Right ventricle myocardium inferior (tissue), 1 donor: Measurements from ENCODE around the gene UNC13A. TPM values are rescaled to one million over a fixed set of nuclear protein-coding genes. Genes with fewer than 3 reads are reported as not detected.
"Not testable (repeated sequence)": the region's sequence is repeated elsewhere in the genome, so short reads cannot be mapped to it uniquely, and the experiment has no call there.

Experiments
- ATAC-seq: fragments of 200-7000 bp; cut with Tn5 transposase; one replicate; pipeline ENCODE4 v1.9.1; 2020; ENCODE audit warnings: mild to moderate bottlenecking, moderate library complexity
- DNase-seq: peaks from one replicate; pipeline ENCODE4 v3.0.0; 2021; ENCODE audit errors: missing footprints
- intact Hi-C: fragments of 100-400 bp; cut with DNase I; formaldehyde crosslinking; loops from one replicate; pipeline ENCODE4 v1.11.0; 2022
- total RNA-seq: library from RNA; stranded (reverse); fragmentation: NEBNext Ultra II Directional; extraction: Animal tissue kit (Norgen Biotek cat#: 25700); gene quantifications from one replicate; pipeline ENCODE4 v1.2.1, GENCODE V29; 2021
- donor health status: DM: no; HTN: yes; CAD: no; lungs with severe emphysema.

UNC13A gene
- total RNA-seq, 1 donor from 2014 or later = 0.03 TPM

DNA sequence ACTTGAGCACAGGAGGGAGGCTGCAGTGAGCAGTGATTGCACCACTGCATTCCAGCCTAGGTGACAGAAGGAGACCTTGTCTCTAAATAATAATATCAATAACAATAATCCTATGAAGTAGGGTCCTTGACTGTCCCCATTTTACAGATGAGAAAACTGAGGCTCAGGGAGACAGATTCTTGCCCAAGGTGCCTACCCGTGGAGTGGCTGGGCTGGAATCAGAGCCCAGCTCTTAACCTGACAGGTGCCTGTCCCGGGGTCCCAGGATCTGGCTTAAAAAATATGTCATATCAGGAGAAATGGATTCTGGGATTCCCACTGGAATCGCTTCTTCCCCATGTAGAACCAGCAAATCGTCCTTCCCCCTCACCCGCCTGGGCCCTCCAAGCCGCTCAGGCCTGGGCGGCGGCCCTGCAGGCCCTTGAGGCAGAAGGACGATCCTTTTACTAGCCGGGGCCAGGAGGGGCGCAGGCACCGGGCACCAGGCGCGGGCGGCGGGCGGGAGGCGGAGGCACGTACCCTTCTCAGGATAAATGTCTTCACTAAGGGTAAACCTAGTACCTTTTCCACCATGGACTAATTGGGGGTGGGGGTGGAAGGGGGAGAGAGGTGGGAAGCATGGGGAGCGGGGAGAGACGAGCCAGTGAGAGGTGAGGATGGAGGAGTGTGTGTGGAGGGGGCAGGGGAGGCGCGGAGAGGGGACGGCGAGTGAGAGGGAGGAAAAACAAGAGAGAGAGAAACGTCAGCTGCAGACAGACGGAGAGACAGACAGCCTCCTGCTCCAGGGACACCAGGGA is 72.1 kb downstream of the UNC13A start:
- ATAC-seq = no peak
- intact Hi-C loops = no loop called here
- no peak for DNase-seq

DNA sequence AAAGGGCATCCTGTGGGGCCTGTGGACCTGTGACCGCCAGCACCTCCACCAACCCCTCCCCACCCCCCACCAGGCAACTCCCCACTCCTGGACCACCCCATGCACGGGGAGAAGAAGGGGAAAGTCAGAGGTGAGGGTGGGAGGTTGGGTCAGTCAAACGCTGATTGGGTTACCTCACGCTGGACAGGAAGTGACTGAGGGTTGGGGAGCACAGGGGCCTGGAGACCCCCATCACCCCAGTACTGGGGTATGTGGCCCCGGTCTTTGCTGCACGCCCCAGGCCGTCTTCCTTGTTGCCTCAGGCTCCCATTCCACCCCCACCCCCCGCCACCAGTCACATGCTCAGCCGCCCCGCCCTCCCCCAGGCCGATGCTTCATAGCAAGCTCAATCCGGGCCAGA is 73.7 kb downstream of the UNC13A start:
- ATAC-seq (no peak), DNase-seq (no peak)
- intact Hi-C loops = no loop called here

DNA sequence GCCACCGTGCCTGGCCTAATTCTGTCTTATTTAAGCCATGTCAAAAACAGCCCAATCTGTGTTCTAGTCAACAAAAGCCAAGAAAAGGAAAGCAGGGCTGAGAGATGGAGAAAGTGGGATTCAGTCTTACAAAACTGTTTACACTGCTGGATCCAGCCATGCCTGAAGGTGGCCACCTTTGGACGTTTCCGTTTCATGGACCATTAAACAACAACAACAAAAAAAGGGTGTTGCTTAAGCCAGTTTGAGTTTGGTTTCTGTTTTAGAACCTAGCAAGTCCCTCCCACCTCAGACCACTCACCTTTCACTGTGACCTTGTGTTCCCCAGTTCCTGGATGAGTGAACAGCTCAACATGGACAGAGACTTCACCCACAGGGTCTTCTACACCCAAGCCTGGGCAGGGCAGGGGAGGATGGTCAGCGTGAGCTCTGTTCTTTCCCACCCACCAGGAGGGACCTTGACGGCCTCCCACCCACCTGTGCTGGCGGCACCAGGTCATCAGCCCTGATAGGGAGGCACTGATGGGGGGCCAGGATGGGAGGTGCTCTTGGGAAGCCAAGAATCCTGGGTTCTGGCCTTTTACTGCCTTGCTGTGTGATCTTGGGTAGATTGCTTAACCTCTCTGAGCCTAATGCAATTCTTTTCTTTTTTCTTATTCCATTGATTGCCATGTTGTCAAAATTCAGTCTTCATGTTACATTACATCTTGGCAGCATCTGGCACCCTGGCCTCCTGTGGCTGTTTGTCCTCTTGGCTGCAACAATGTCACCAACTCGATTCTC is 76.5 kb downstream of the UNC13A start:
- no peak for DNase-seq
- no peak for ATAC-seq
- intact Hi-C loops = no loop called here

DNA sequence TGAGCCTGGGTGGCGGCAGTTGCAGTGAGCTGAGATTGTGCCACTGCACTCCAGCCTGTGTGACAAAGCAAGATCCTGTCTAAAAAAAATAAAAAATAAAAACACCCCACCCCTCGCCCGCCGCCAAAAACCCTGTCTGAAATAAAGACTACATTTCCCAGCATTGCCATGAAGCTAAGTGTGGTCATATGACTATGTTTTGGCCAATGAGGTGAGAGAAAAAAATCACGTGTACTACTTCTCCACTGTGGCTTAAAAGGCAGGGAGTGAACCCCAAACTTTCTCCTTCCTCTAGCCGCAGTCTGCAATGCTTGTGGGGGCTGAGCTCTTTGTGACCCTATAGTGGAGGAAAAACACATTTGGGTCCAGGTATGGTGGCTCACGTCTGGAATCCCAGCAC is 77.8 kb downstream of the UNC13A start:
- no peak for DNase-seq
- ATAC-seq = no peak
- intact Hi-C loops = no loop called here

DNA sequence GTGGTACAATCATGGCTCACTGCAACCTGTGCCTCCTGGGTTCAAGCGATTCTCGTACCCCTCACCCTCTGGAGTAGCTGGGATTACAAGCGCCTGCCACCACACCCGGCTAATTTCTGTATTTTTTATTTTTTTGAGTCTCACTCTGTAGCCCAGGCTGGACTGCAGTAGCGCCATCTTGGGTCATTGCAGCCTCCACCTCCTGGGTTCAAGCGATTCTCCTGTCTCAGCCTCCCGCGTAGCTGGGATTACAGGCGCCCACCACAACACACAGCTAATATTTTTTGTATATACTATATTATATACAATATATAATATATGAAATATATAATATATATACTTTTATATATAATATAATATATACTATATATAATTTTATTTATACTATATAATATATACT is 80.2 kb downstream of the UNC13A start:
- intact Hi-C loops = no loop called here
- DNase-seq (no peak), ATAC-seq (no peak)

DNA sequence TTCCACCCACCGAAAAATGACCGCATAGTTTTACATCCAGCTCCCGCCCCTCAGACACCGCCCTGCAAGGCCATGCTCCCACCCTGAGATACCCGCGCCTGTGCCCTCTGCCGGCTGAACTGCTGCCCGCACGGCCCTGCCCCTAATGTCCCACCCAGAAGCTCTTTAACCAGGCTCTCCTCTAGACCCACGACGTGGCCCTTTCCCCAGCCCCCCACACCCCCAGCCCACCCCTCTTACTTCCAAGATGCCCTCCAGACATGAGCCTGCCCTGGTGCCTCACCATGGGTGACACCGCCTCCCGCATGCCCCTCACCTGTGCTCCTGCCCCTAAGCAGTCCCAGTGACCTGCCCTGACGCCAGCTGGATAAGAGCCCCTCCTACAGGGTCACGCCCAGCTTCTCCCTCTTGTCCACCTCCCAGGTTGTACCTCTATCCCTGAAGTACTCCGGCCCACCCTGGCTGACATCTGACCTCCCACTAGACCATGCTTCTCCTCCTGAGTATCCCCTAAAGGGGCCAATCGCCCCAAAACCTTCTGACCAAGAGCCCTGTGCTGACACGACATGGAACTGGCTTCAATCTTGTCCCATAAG is 81.5 kb downstream of the UNC13A start:
- ATAC-seq = no peak
- intact Hi-C loops = no loop called here
- no peak for DNase-seq

DNA sequence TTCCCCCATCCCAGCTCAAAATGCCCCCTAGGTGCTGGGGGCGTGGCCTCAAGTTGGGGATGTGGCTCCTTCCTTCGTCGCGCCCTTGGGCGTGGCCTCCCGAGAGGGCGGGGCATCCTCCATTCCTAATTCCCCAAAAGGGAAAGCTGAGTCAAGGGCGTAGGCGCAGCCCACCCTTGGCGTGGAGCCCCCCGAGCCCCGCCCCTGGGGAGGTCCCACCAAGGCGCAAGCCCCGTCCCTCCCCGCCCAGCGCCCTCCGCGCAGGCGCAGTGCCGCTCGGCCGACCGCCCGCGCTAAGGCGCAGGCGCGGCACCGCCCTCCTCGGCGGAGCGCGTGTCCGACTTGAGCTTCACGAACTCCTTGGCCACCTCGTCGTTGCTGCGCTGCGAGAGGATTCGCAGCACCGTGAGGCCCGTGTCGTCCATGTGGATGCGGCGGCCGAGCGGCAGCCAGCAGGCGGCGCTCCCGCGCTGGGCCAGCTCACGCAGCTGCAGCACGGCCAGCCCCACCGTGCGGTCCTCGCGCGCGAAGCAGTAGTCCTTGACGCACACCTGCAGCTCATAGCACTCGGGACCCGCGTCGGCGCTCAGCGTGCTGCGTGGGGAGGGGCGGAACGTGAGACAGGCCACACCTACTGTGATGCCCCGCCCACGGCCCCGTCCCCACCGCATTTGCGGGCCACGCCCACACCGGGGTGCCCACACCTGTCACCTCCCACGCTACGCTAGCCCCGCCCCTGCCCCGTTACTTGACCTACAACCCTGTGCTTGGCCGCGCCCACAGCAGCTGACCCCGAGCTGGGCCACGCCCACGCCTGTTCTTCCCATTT is 82.2 kb downstream of the UNC13A start:
- intact Hi-C loops = no loop called here
- ATAC-seq = peak; percentile 76

DNA sequence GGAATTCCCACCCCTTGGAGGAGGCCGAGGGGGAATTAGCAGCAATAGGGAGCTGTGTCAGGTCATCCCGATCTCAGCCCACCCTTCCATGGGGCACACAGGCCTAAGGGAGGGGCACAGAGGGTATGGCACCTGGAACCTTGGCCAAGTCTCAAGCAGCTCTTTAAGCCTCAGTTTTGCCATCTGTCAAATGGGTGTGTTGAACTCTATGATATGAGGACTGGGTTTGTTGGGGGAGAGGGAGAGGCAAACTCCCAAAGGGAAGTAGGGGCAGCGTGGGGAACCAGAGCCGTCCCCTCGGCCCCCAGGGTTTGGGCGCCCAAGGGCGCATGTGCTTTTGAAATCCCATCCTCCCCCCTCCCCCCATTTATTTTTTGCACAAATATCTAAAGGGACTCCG is 83.0 kb downstream of the UNC13A start:
- ATAC-seq (no peak), DNase-seq (no peak)
- intact Hi-C loops = no loop called here

More for the DNA sequence above, 82.2 kb downstream of the UNC13A start:
- DNase-seq = peak; percentile 89

DNA sequence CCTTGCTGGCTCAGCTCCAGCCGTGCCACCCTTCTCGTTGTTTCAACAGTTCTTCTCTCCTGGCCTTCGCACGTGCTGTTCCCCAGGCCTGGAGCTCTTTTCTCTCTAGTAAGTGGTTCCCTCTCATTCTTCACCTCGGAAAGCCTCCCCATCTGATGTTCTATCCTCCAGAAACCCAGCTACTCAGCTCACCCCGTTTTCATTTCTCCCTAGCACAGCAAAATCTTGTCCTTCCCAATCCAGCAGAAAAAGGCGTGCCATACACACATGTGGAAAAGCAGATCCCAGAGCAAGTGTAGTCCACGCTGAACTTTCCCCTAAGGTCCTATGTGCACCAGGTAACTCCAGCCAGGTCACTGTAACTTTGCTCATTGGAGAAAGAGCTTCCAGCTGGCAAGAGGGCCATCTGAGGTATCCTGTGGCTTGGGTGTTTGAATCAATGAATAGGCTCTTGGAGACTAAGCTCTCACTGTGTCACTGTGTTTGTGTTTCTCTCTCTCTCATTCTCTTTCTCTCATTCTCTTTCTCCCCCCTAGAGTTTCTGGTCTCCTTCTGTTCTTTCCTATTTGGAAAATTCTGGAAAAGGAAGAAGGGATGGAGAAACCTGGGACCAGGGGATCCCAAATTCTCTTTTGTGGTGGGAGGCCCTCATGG is 83.7 kb downstream of the UNC13A start:
- DNase-seq (no peak), ATAC-seq (no peak)
- intact Hi-C loops = no loop called here

DNA sequence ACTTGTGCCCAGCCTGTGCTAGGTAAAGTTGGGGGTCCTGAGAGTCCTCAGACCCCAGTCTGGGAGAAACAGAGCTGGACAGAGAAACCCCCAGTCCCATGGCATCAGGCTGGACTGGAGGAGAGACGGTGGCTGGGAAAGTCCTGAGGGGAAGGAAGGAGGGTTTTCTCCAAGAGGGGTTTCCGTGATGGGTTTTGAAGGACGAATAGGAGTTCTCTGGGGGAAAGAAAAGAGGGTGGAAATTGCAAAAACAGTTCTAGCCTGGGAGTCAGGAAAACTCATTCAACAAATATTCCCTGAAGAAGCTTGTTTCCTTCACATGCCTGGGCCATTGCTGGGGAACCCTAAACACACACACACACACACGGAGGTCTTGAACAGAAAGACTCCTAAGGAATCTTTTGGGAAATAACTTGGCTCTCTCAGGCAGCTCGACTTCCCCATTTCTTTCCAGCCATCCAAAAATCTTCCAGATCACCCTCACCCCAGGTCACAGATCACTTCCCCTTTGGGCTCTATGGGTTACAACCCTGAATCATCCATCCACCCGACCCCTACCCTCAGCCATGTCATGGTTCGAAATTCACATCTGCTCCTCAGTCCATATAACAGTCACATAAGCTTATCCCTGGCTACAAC is 85.2 kb downstream of the UNC13A start:
- DNase-seq (no peak), ATAC-seq (no peak)
- intact Hi-C loops = no loop called here

DNA sequence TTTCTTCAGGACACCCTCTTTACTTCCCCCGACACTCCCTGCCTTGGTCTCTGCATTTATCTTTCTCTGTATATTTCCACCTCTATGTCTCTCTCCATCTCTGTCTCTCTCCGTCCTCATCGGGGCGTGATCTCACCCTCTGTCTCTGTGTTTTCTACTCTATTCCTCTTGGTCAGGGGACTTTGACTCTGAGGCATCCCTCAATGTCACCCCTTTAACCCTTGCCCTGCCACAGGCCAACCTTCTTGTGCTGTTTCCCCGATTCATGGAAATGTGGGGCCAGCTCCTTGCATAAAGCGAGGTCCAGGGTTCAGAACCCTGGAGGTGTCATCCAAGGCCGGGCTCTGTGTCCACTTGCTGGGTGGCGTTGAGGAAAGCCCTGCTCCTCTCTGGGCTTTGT is 85.9 kb downstream of the UNC13A start:
- ATAC-seq (no peak), DNase-seq (no peak)
- intact Hi-C loops = no loop called here

DNA sequence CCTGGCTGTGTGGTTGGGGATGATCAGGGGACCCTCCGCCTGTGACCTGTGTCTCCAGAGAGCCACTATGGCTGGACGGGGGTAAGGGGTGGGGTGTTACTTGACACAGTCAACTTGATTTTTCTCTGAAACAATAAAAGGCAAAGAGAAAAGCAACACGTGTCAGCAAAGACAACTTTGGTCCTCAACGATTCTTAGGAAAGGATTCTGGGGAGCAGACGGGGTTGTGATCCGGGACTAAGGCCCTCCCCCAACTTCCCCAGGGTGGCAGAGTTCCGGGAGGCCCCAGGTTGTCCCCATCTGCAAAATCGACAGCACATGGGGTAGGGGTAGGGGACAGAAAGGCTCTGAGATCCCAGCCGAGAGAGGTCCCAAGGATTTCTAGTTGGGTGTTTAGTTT is 86.5 kb downstream of the UNC13A start:
- no peak for ATAC-seq
- no peak for DNase-seq
- intact Hi-C loops = no loop called here

DNA sequence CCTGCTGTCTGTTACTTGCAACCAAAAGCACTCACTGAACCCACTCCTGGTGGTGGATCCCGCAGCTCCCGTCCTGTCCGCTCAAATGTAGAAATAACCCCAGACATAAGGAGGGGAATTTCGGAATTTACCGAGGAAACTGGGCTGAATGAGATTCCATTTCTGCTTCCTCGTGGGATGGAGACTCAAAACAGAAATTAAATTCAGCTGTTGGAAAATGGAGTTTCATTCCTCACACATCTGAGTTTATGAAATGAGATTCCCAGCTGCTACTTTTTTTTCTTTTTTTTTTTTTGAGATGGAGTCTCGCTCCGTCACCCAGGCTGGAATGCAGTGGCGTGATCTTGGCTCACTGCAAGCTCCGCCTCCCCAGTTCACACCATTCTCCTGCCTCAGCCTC is 88.4 kb downstream of the UNC13A start:
- DNase-seq = no peak
- ATAC-seq = no peak
- intact Hi-C loops = no loop called here

DNA sequence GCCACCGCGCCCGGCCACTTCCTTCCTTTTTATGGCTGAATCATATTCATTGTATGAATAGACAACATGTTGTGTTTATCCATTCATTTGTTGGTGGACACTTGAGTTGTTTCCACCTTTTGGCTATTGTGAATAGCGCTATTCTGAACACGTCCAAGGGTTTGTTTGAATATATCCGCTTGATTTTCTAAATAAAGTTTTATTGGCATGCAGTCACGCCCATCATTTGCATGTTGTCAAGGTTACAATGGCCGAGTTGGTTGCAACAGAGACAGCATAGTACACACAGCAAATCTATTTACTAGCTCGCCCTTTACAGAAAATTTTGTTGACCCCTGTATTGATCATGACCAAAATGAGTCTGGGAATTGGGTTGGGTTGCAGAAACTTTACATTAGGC is 89.2 kb downstream of the UNC13A start:
- ATAC-seq = no peak
- intact Hi-C loops = no loop called here
- no peak for DNase-seq

DNA sequence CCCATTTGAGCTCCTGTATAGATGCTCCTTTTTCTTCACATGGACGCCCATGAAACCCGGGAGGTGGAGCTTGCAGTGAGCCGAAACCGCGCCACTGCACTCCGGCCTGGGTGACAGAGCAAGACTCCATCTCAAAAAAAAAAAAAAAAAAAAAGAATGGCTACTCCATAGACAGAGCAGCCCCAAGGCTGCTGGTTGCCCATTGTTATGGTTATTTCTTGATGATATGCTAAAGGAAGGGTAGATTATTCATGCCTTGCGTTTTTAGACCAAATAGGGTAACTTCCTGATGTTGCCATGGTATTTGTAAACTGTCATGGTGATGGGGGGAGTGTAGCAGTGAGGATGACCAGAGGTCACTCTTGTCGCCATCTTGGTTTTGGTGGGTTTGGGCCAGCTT is 90.1 kb downstream of the UNC13A start:
- ATAC-seq, intact Hi-C loops, DNase-seq: not testable (repeated sequence)

DNA sequence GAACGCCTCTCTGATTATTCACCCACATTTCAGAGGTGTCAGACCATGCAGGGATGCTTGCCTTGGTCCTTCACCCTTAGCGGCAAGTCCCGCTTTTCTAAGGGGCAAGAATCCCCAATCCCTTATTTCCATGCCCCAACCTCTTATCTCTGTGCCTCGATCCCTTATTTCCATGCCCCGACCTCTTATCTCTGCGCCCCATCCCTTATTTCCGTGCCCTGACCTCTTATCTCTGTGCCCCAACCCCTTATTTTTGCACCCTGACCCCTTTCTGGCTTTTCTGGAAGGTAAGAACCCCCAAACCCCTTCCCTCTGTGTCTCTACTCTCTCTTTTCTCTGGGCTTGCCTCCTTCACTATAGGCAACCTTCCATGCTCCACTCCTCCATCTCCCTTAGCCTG is 93.9 kb downstream of the UNC13A start:
- intact Hi-C loops, ATAC-seq, DNase-seq: not testable (repeated sequence)

DNA sequence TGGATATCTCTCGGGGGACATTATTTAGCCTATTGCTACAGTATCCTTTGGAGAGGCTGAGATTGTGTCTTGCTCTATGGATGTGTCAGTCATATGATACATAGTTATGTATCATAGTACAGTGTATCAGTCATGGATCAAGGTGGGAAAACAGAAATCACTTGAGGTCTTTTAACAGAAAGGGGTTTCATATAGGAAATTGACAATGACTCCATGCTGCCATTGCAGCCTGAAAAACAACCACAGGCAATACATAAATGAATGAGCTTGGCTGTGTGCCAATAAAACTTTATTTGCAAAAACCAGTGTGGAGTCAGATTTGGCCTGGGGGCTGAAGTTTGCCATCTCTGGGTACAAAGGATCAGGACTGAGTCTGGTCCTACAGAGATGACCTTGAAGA is 97.3 kb downstream of the UNC13A start:
- ATAC-seq (no peak), DNase-seq (no peak)
- intact Hi-C loops = no loop called here

DNA sequence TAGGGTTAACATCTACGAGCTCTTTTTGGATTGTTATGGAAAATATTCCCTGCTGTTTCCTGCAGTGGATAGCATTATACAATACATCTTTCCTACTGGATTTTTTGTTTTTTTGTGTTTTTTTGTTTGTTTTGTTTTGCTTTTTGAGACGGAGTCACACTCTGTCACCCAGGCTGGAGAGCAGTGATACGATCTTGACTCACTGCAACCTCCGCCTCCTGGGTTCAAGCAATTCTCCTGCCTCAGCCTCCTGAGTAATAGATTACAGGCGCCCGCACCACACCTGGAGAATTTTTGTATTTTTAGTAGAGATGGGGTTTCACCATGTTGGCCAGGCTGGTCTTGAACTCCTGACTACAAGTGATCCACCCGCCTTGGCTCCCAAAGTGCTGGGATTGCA is 102.8 kb downstream of the UNC13A start:
- ATAC-seq, DNase-seq, intact Hi-C loops: not testable (repeated sequence)
